Calu3 (cell line): ENCODE data around the gene GSE1. TPM values are rescaled to one million over a fixed set of nuclear protein-coding genes. Genes with fewer than 3 reads are reported as not detected.
A peak's percentile ranks its signal among the peaks of the same experiment; 100 is the strongest.

Experiments
- BruUV-seq: library from RNA; stranded (reverse); fragments of 400-500 nt; replicated peaks from 2 replicates; lab custom pipeline; 2021; lab: Mats Ljungman, UMichigan
- CTCF ChIA-PET: fragments of 300-600 bp; sonication (Branson Sonifier 250); formaldehyde crosslinking; loops from one replicate; lab custom pipeline; 2022; ENCODE audit warnings: antibody characterized with exemption; lab: Charles Lee
- DNase-seq: peaks from one replicate; pipeline ENCODE4 v3.0.0; 2022
- H3K27ac Mint-ChIP-seq: one replicate; pipeline ENCODE4 v1.8.0; 2022; ENCODE audit warnings: mixed read lengths; ENCODE audit not compliant: unreplicated experiment
- H3K27me3 Mint-ChIP-seq: one replicate; pipeline ENCODE4 v1.8.0; 2022; ENCODE audit warnings: mixed read lengths; ENCODE audit not compliant: unreplicated experiment
- H3K36me3 Mint-ChIP-seq: one replicate; pipeline ENCODE4 v1.8.0; 2022; ENCODE audit warnings: mild to moderate bottlenecking, moderate library complexity, mixed read lengths; ENCODE audit not compliant: insufficient read depth, unreplicated experiment
- H3K4me1 Mint-ChIP-seq: one replicate; pipeline ENCODE4 v1.8.0; 2022; ENCODE audit warnings: mild to moderate bottlenecking, low read depth, mixed read lengths; ENCODE audit not compliant: unreplicated experiment
- H3K4me3 Mint-ChIP-seq: one replicate; pipeline ENCODE4 v1.8.0; 2022; ENCODE audit warnings: mild to moderate bottlenecking, low read depth, moderate library complexity, mixed read lengths; ENCODE audit not compliant: unreplicated experiment
- H3K9me3 Mint-ChIP-seq: one replicate; pipeline ENCODE4 v1.8.0; 2022; ENCODE audit warnings: low read depth, mixed read lengths; ENCODE audit not compliant: unreplicated experiment
- CTCF ChIP-seq: fragments of 200-600 bp; IDR thresholded peaks from one replicate; pipeline ENCODE4 v1.8.0; 2022; ENCODE audit warnings: antibody characterized with exemption; ENCODE audit not compliant: unreplicated experiment
- intact Hi-C: fragments of 100-400 bp; cut with micrococcal nuclease; formaldehyde crosslinking; loops from one replicate; pipeline ENCODE4 v1.10.0; 2022; ENCODE audit not compliant: unreplicated experiment
- total RNA-seq: library from RNA; stranded (reverse); gene quantifications from 2 replicates; pipeline ENCODE4 v1.2.3, GENCODE V29; 2022

The GSE1 gene
- total RNA-seq, 1 experiment from 2014 or later, result 45.3 TPM

DNA sequence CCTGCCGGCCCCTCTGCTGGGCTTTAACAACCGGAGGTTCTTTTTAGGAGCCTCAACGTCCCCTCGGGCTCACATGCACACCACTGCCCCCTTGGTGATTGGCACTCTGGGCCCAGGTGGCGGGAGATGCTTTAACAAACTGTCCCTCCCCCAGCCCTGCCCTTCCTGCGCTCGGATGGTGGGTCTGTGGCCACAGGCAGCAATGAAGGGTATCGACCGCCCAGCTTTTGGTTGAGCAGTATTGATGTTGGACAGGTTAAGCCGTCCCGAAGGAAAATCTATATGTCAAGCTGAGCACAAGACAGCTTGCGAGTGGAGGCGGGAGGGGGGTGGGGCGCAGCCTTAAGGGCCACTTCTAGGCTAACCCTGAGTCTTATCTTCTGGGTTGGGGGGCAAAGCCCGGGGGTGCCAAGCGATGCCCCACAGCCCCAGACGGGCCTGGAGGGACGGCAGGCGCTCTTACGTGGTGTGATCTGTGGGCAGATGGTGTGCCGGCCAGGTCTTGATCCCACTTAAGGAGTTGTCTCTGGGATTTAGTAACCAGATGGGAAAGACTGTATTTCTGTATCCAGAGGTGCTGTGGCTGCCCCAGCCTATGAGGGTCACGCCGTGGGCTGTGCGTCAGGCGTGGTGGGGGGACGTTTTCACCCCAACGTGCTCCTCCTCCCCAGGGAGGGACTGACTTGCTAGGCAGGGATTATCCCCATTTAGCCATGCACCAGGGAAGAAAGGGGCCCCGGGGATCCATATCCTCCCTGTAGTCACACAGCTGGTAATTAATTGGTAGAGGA is 6.2 kb downstream of the GSE1 start:
- BruUV-seq, result no TSS peak
- Mint-ChIP-seq H3K9me3 (no peaks in the 10 kb centered on the region), H3K4me3 (no peak overlapping the region)

GRCh38 chr16:85620374-85620773 is 7.3 kb downstream of the GSE1 start:
- DNase-seq, result no peak
- H3K27me3 Mint-ChIP-seq, result no peaks in the 10 kb centered on the region
- no peaks in the 10 kb centered on the region for H3K9me3 Mint-ChIP-seq
- no peak overlapping the region for H3K27ac Mint-ChIP-seq
- H3K4me3 Mint-ChIP-seq, result no peak overlapping the region
- intact Hi-C loops, result no loop called here
- CTCF ChIA-PET, result interaction anchor here (0.6 kb wide), 1 partner anchor 201 kb away, joined by 3 read pairs; no protein-coding TSS in a partner anchor
- no TSS peak for BruUV-seq
- no peak for TF ChIP-seq CTCF
- peaks cover 12% of the 10 kb centered on the region for H3K36me3 Mint-ChIP-seq
- H3K4me1 Mint-ChIP-seq, result peaks cover 53% of the 10 kb centered on the region

More for the DNA sequence above, 6.2 kb downstream of the GSE1 start:
- CTCF ChIA-PET, result interaction anchor here (0.6 kb wide), 1 partner anchor 35 kb away, joined by 4 read pairs; no protein-coding TSS in a partner anchor
- H3K36me3 Mint-ChIP-seq, result peaks cover 19% of the 10 kb centered on the region
- H3K27ac Mint-ChIP-seq, result no peak overlapping the region
- intact Hi-C loops, result loop anchor here (10.0 kb wide), 1 partner anchor 224 kb away; no protein-coding TSS in a partner anchor
- peaks cover 58% of the 10 kb centered on the region for H3K4me1 Mint-ChIP-seq
- TF ChIP-seq CTCF, result no peak
- H3K27me3 Mint-ChIP-seq, result no peaks in the 10 kb centered on the region
- DNase-seq, result no peak

DNA sequence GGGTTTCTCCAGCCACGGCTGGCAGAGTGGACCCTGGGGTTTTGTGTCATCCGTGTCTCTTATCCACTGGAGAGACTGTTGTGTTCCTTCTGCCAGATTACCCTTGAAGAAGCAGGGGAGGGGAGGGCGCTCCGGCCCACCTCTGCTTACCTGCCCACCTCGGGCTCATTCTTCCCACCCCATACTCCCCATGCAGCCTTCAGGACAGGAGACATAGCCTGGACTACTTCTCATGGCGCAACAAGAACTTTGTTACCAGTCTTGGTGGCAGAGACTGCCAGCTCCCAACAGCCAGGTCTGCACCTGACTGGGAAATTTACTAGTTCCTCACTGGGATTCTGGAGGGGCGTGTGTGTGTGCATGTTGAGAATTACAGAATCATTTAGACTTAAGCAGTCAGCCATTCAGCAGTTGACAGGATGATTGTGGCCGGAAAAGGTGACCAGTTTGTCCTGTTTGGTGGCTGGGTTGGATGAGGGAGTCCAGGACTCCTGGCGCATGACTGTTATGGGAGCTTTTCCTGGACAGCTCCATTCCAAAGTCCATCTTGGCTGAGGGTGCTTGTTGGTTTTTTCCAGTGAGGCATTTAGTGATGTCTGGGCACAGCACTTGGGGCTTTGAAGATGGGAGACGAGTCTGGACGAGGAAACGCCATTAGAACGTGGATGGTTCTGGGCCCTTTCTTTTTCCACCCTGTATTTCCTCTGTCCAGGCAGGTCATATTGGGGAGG is 8.7 kb downstream of the GSE1 start:
- peak; percentile 88 for DNase-seq
- Mint-ChIP-seq H3K4me1 (peaks cover 45% of the 10 kb centered on the region), H3K27ac (peak overlapping the region; percentile 83), H3K9me3 (no peaks in the 10 kb centered on the region), H3K4me3 (peak overlapping the region; percentile 46), H3K36me3 (peaks cover 11% of the 10 kb centered on the region), H3K27me3 (no peaks in the 10 kb centered on the region)
- no TSS peak for BruUV-seq
- no peak for TF ChIP-seq CTCF
- CTCF ChIA-PET, result interaction anchor here (0.6 to 1.1 kb wide), 7 partner anchors 9 to 322 kb away, joined by 3 to 6 read pairs (median 4); partner anchors contain the start of gene GSE1
- intact Hi-C loops, result no loop called here

- no TSS peak for BruUV-seq
- H3K36me3 Mint-ChIP-seq, result peaks cover 11% of the 10 kb centered on the region
- no peak for DNase-seq
- no peak for TF ChIP-seq CTCF
- H3K27me3 Mint-ChIP-seq, result no peaks in the 10 kb centered on the region
- peaks cover 36% of the 10 kb centered on the region for H3K4me1 Mint-ChIP-seq
- H3K4me3 Mint-ChIP-seq, result peak overlapping the region; percentile 46
- CTCF ChIA-PET, result interaction anchor here (1.0 to 1.1 kb wide), 2 partner anchors 59 to 206 kb away, joined by 5 to 6 read pairs; no protein-coding TSS in a partner anchor
- peak overlapping the region; percentile 83 for H3K27ac Mint-ChIP-seq
- no peaks in the 10 kb centered on the region for H3K9me3 Mint-ChIP-seq
- intact Hi-C loops, result no loop called here
Observed at GRCh38 chr16:85622683-85623082, 9.6 kb downstream of the GSE1 start.
